GM23338 (cell line): ENCODE measurements around the gene VIPR1. TPM values are rescaled to one million over a fixed set of nuclear protein-coding genes. Genes with fewer than 3 reads are reported as not detected.

ENCODE experiments used
- ATAC-seq: fragments of 200-7000 bp; cut with Tn5 transposase; 3 replicates; pipeline ENCODE4 v1.9.1; 2020
- DNase-seq: peaks from one replicate; pipeline ENCODE4 v3.0.0-alpha.2; 2015; ENCODE audit warnings: low spot score
- H2AFZ ChIP-seq: fragments of 200-600 bp; sonication (generic); 2 replicates; pipeline ENCODE4 v1.8.0; 2016; ENCODE audit warnings: antibody characterized with exemption, mild to moderate bottlenecking, moderate library complexity
- H3F3A ChIP-seq: fragments of 200-600 bp; sonication (generic); replicated peaks from 2 replicates; pipeline ENCODE4 v1.8.0; 2017; ENCODE audit warnings: antibody characterized with exemption, mixed run types, low read depth
- H3K27ac ChIP-seq: fragments of 200-600 bp; sonication (generic); 2 replicates; pipeline ENCODE4 v1.6.1; 2016; ENCODE audit warnings: low read depth
- H3K27me3 ChIP-seq: fragments of 200-600 bp; sonication (generic); 2 replicates; pipeline ENCODE4 v1.8.0; 2016; ENCODE audit warnings: mild to moderate bottlenecking, mixed run types, moderate library complexity; ENCODE audit not compliant: insufficient read depth
- H3K36me3 ChIP-seq: fragments of 200-600 bp; sonication (generic); 2 replicates; pipeline ENCODE4 v1.8.0; 2016; ENCODE audit warnings: mild to moderate bottlenecking; ENCODE audit not compliant: insufficient read depth
- H3K4me1 ChIP-seq: fragments of 200-600 bp; sonication (generic); 2 replicates; pipeline ENCODE4 v1.8.0; 2016; ENCODE audit warnings: mild to moderate bottlenecking, moderate library complexity; ENCODE audit not compliant: insufficient read depth
- H3K4me2 ChIP-seq: fragments of 200-600 bp; sonication (generic); 2 replicates; pipeline ENCODE4 v1.7.1; 2017; ENCODE audit warnings: mixed run types
- H3K4me3 ChIP-seq: fragments of 200-600 bp; sonication (generic); 2 replicates; pipeline ENCODE4 v1.6.1; 2016; ENCODE audit warnings: mixed run types
- H3K79me2 ChIP-seq: fragments of 200-600 bp; sonication (generic); replicated peaks from 2 replicates; pipeline ENCODE4 v1.8.0; 2017; ENCODE audit warnings: mild to moderate bottlenecking; ENCODE audit not compliant: insufficient read depth
- H3K9me2 ChIP-seq: fragments of 200-600 bp; sonication (generic); 2 replicates; pipeline ENCODE4 v1.8.0; 2017; ENCODE audit not compliant: insufficient read depth
- H4K20me1 ChIP-seq: fragments of 200-600 bp; sonication (generic); replicated peaks from 2 replicates; pipeline ENCODE4 v1.8.0; 2017; ENCODE audit warnings: mild to moderate bottlenecking; ENCODE audit not compliant: insufficient read depth
- H3K27ac Mint-ChIP-seq: 2 replicates; pipeline ENCODE4 v1.8.0; 2020; ENCODE audit warnings: inconsistent platforms, mild to moderate bottlenecking, moderate library complexity, mixed read lengths
- H3K27me3 Mint-ChIP-seq: 3 replicates; pipeline ENCODE4 v1.8.0; 2022; ENCODE audit warnings: low read depth, mild to moderate bottlenecking, moderate library complexity, mixed read lengths, inconsistent platforms; ENCODE audit not compliant: insufficient read depth, poor library complexity
- H3K36me3 Mint-ChIP-seq: 3 replicates; pipeline ENCODE4 v1.8.0; 2021; ENCODE audit warnings: low read depth, mild to moderate bottlenecking, inconsistent platforms, moderate library complexity, mixed read lengths
- H3K4me1 Mint-ChIP-seq: 3 replicates; pipeline ENCODE4 v1.8.0; 2020; ENCODE audit warnings: mild to moderate bottlenecking, inconsistent platforms, mixed read lengths
- H3K4me3 Mint-ChIP-seq: 3 replicates; pipeline ENCODE4 v1.8.0; 2021; ENCODE audit warnings: moderate library complexity, mild to moderate bottlenecking, inconsistent platforms, mixed read lengths
- H3K9me3 Mint-ChIP-seq: 3 replicates; pipeline ENCODE4 v1.8.0; 2020; ENCODE audit warnings: moderate library complexity, mild to moderate bottlenecking, inconsistent platforms, mixed read lengths
- CREB1 ChIP-seq: fragments of 250-450 bp; sonication (Bioruptor Pico); IDR thresholded peaks from 2 replicates; pipeline ENCODE4 v1.5.0; 2020; ENCODE audit warnings: low read depth, mild to moderate bottlenecking, moderate library complexity
- ETS1 ChIP-seq: IDR thresholded peaks from 2 replicates; pipeline ENCODE4 v1.6.1; 2016; ENCODE audit warnings: antibody characterized with exemption
- EZH2 ChIP-seq: fragments of 200-600 bp; sonication (generic); IDR thresholded peaks from one replicate; pipeline ENCODE4 v1.8.0; 2017; ENCODE audit warnings: antibody characterized with exemption, mild to moderate bottlenecking, low read depth; ENCODE audit not compliant: unreplicated experiment
- EZH2phosphoT487 ChIP-seq: fragments of 200-600 bp; sonication (generic); IDR thresholded peaks from one replicate; pipeline ENCODE4 v1.8.1; 2018; ENCODE audit warnings: antibody characterized with exemption; ENCODE audit not compliant: unreplicated experiment
- JUNB ChIP-seq: IDR thresholded peaks from one replicate; pipeline ENCODE4 v1.6.1; 2016; ENCODE audit warnings: antibody characterized with exemption; ENCODE audit not compliant: unreplicated experiment
- NANOG ChIP-seq: IDR thresholded peaks from 2 replicates; pipeline ENCODE4 v1.6.1; 2016; ENCODE audit warnings: antibody characterized with exemption, borderline replicate concordance
- STAT1 ChIP-seq: IDR thresholded peaks from one replicate; pipeline ENCODE4 v1.6.1; 2016; ENCODE audit warnings: antibody characterized with exemption; ENCODE audit not compliant: unreplicated experiment
- ZNF114 ChIP-seq: fragments of 250-450 bp; sonication (Bioruptor Pico); IDR thresholded peaks from 2 replicates; pipeline ENCODE4 v1.5.0; 2020; ENCODE audit warnings: mild to moderate bottlenecking, moderate library complexity
- polyA plus RNA-seq: library from polyadenylated mRNA; unstranded; fragments of >200 nt; fragmentation: Nextera tagmentation; extraction: Ambion mirVana; gene quantifications from 2 replicates; pipeline ENCODE4 v1.2.1, GENCODE V29; 2016
- total RNA-seq: library from RNA; depleted of rRNA; stranded (reverse); fragments of >200 nt; shearing (Covaris generic); gene quantifications from 2 replicates; pipeline ENCODE4 v1.2.3, GENCODE V29; 2014
- TF ChIP-seq, protein P1 (sequence below): fragments of 250-450 bp; sonication (Bioruptor Pico); IDR thresholded peaks from 2 replicates; pipeline ENCODE4 v1.5.0; 2020; ENCODE audit warnings: mild to moderate bottlenecking, moderate library complexity

Gene VIPR1
- total and polyA plus RNA-seq, 2 experiments from 2014 or later, result 6.3 to 19.3 TPM

DNA sequence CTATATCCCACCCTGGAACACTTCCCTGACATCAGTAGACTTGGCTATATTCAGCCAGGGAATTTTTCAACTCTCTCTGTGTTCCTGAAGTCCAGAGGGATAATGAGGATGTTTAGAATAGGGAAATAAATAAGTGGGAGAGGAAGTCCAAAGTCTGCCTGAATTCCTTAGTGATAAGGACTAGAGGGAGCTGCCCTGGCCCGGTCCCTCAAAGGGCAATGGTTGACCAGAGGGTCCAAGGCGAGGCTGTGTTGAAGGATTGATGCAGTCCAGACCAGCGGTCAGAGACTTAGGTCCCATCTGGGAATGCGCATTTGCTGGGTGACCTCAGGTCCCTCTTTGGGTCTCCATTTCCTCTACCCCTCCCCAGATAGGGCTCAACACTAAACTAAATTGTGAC is 7.9 kb downstream of the VIPR1 start (continued):
- TF ChIP-seq, protein P1, sequence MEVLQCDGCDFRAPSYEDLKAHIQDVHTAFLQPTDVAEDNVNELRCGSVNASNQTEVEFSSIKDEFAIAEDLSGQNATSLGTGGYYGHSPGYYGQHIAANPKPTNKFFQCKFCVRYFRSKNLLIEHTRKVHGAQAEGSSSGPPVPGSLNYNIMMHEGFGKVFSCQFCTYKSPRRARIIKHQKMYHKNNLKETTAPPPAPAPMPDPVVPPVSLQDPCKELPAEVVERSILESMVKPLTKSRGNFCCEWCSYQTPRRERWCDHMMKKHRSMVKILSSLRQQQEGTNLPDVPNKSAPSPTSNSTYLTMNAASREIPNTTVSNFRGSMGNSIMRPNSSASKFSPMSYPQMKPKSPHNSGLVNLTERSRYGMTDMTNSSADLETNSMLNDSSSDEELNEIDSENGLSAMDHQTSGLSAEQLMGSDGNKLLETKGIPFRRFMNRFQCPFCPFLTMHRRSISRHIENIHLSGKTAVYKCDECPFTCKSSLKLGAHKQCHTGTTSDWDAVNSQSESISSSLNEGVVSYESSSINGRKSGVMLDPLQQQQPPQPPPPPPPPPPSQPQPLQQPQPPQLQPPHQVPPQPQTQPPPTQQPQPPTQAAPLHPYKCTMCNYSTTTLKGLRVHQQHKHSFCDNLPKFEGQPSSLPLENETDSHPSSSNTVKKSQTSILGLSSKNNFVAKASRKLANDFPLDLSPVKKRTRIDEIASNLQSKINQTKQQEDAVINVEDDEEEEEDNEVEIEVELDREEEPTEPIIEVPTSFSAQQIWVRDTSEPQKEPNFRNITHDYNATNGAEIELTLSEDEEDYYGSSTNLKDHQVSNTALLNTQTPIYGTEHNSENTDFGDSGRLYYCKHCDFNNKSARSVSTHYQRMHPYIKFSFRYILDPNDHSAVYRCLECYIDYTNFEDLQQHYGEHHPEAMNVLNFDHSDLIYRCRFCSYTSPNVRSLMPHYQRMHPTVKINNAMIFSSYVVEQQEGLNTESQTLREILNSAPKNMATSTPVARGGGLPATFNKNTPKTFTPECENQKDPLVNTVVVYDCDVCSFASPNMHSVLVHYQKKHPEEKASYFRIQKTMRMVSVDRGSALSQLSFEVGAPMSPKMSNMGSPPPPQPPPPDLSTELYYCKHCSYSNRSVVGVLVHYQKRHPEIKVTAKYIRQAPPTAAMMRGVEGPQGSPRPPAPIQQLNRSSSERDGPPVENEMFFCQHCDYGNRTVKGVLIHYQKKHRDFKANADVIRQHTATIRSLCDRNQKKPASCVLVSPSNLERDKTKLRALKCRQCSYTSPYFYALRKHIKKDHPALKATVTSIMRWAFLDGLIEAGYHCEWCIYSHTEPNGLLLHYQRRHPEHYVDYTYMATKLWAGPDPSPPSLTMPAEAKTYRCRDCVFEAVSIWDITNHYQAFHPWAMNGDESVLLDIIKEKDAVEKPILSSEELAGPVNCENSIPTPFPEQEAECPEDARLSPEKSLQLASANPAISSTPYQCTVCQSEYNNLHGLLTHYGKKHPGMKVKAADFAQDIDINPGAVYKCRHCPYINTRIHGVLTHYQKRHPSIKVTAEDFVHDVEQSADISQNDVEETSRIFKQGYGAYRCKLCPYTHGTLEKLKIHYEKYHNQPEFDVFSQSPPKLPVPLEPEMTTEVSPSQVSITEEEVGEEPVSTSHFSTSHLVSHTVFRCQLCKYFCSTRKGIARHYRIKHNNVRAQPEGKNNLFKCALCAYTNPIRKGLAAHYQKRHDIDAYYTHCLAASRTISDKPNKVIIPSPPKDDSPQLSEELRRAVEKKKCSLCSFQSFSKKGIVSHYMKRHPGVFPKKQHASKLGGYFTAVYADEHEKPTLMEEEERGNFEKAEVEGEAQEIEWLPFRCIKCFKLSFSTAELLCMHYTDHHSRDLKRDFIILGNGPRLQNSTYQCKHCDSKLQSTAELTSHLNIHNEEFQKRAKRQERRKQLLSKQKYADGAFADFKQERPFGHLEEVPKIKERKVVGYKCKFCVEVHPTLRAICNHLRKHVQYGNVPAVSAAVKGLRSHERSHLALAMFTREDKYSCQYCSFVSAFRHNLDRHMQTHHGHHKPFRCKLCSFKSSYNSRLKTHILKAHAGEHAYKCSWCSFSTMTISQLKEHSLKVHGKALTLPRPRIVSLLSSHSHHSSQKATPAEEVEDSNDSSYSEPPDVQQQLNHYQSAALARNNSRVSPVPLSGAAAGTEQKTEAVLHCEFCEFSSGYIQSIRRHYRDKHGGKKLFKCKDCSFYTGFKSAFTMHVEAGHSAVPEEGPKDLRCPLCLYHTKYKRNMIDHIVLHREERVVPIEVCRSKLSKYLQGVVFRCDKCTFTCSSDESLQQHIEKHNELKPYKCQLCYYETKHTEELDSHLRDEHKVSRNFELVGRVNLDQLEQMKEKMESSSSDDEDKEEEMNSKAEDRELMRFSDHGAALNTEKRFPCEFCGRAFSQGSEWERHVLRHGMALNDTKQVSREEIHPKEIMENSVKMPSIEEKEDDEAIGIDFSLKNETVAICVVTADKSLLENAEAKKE, result no peak
- TF ChIP-seq ETS1 (no peak), EZH2 (no peak), CREB1 (CRISPR knock-in tag) (no peak), EZH2phosphoT487 (no peak)

- peaks cover 11% of the 10 kb centered on the region for H3K4me1 ChIP-seq
- no peak overlapping the region for H3K4me3 ChIP-seq
- H3K27ac Mint-ChIP-seq, result no peak overlapping the region
- no peak overlapping the region for H3K27ac ChIP-seq
- ATAC-seq, result no peak
- no peak overlapping the region for H3K4me3 Mint-ChIP-seq
- H3K36me3 ChIP-seq, result no peaks in the 10 kb centered on the region
- H3K36me3 Mint-ChIP-seq, result no peaks in the 10 kb centered on the region; the same call in 2 of the 3 replicates
- peaks cover 10% of the 10 kb centered on the region; the same call in 1 of the 2 replicates for H3K9me2 ChIP-seq
- H4K20me1 ChIP-seq, result no peaks in the 10 kb centered on the region; the same call in 1 of the 2 replicates
- peaks cover 3% of the 10 kb centered on the region for H3K27me3 Mint-ChIP-seq
- no peaks in the 10 kb centered on the region; the same call in 2 of the 3 replicates for H3K9me3 Mint-ChIP-seq
- DNase-seq, result no peak
- H3F3A ChIP-seq, result no peaks in the 10 kb centered on the region
- peaks cover 19% of the 10 kb centered on the region for H3K4me1 Mint-ChIP-seq
- no peaks in the 10 kb centered on the region for H3K27me3 ChIP-seq
- H3K4me2 ChIP-seq, result no peak overlapping the region
- no peaks in the 10 kb centered on the region for H3K79me2 ChIP-seq
- no peak overlapping the region for H2AFZ ChIP-seq
- TF ChIP-seq CREB1 (CRISPR knock-in tag), result no peak
- TF ChIP-seq, protein P1, result no peak
- no peak for TF ChIP-seq JUNB
- TF ChIP-seq ZNF114 (CRISPR knock-in tag), result no peak
- no peak for TF ChIP-seq NANOG
- no peak for TF ChIP-seq STAT1
Measured at GRCh38 chr3:42511201-42511600, 8.8 kb downstream of the VIPR1 start.
